22Rv1 (cell line): ENCODE measurements around the gene RNF133.

Experiments used
- CTCF ChIP-seq: fragments of 450-650 bp; IDR thresholded peaks from 2 replicates; pipeline ENCODE4 v1.5.1; 2017; ENCODE audit warnings: mild to moderate bottlenecking
- ZFX ChIP-seq: fragments of 450-650 bp; IDR thresholded peaks from 2 replicates; pipeline ENCODE4 v1.6.1; 2017; ENCODE audit warnings: antibody characterized with exemption, borderline replicate concordance

DNA sequence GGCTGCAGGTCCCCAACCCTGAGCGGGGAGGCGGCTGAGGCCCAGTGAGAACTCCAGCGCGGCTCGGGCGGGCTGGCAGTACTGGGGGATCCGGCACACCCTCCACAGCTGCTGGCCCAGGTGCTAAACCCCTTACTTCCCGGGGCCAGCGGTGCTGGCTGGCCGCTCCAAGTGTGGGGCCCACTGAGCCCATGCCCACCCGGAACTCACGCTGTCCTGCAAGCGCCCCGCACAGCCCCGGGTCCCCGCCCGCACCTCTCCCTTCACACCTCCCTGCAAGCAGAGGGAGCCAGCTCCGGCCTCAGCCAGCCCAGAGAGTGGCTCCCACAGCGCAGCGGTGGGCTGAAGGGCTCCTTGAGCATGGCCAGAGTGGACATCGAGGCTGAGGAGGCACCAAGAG lies 25.0 kb downstream of the RNF133 start:
- no peak for TF ChIP-seq CTCF
- TF ChIP-seq ZFX: no peak
